ACC112 (cell line): ENCODE measurements around the gene BNIP3.
A peak's percentile ranks its signal among the peaks of the same experiment; 100 is the strongest.

Experiments
- H2AFZ ChIP-seq: fragments of 200-600 bp; sonication (generic); one replicate; pipeline ENCODE4 v1.6.0; 2017; ENCODE audit warnings: antibody characterized with exemption, low read length; ENCODE audit not compliant: unreplicated experiment
- H3K27ac ChIP-seq: fragments of 200-600 bp; sonication (generic); 2 replicates; pipeline ENCODE4 v1.5.1; 2014; ENCODE audit warnings: low read depth, mild to moderate bottlenecking, antibody characterized with exemption, low read length, moderate library complexity
- H3K27me3 ChIP-seq: fragments of 200-600 bp; sonication (generic); 2 replicates; pipeline ENCODE4 v1.6.1; 2014; ENCODE audit warnings: mild to moderate bottlenecking, antibody characterized with exemption, low read length, moderate library complexity, mixed read lengths; ENCODE audit not compliant: insufficient read depth
- H3K36me3 ChIP-seq: fragments of 200-600 bp; sonication (generic); 2 replicates; pipeline ENCODE4 v1.6.1; 2016; ENCODE audit warnings: mild to moderate bottlenecking, antibody characterized with exemption, low read length, moderate library complexity, mixed read lengths; ENCODE audit not compliant: insufficient read depth
- H3K4me1 ChIP-seq: fragments of 200-600 bp; sonication (generic); one replicate; pipeline ENCODE4 v1.6.1; 2016; ENCODE audit warnings: low read length, mixed read lengths; ENCODE audit not compliant: insufficient read depth, unreplicated experiment, control insufficient read depth
- H3K4me3 ChIP-seq: fragments of 200-600 bp; sonication (generic); 2 replicates; pipeline ENCODE4 v1.5.1; 2014; ENCODE audit warnings: mild to moderate bottlenecking, low read depth, low read length
- H3K79me2 ChIP-seq: fragments of 200-600 bp; sonication (generic); one replicate; pipeline ENCODE4 v1.6.0; 2016; ENCODE audit warnings: low read length; ENCODE audit not compliant: control insufficient read depth, unreplicated experiment, insufficient read depth

Gene BNIP3

DNA sequence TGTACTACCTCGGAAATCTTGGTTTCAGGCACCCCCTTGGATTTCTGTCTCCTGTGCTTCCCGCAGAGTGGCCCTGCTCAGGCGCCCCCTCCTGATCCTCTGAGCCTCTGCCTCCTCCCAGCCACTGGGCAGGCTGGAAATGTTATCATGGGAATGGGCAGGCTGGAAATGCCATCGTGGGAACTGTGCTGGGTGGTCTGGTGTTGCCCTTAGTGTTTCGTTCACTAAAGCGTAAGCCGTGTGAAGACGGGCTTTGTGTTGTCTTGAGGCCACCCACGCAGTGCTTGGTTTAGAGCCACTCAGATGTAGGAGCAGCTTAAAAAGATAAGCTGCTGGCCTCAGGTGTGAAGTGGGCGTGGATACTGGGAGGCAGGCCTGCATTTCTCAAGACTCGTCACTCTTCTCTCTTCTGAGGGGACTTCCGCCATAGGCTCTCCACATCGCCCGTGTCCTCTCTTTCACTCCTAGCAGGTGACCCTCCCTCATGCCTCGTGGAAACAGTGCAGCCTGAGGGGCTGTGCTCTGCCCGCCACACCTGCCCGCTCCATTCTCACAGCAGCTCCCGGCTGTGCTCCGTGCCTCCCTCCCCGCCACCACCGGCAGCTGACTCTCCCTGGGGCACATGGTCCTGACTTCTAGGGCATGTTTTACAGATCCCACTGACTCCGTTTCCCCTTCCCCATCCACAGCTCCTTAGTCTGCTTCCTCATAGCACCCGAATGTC, 52.4 kb downstream of the BNIP3 start:
- H3K36me3 ChIP-seq, result peaks cover 11% of the 10 kb centered on the region
- H3K27ac ChIP-seq, result peak overlapping the region; percentile 87
- H3K4me1 ChIP-seq, result peaks cover 34% of the 10 kb centered on the region
- H2AFZ ChIP-seq, result no peak overlapping the region
- H3K79me2 ChIP-seq, result peaks cover 96% of the 10 kb centered on the region
- H3K27me3 ChIP-seq, result no peaks in the 10 kb centered on the region
- H3K4me3 ChIP-seq, result no peak overlapping the region; the same call in 1 of the 2 replicates

DNA sequence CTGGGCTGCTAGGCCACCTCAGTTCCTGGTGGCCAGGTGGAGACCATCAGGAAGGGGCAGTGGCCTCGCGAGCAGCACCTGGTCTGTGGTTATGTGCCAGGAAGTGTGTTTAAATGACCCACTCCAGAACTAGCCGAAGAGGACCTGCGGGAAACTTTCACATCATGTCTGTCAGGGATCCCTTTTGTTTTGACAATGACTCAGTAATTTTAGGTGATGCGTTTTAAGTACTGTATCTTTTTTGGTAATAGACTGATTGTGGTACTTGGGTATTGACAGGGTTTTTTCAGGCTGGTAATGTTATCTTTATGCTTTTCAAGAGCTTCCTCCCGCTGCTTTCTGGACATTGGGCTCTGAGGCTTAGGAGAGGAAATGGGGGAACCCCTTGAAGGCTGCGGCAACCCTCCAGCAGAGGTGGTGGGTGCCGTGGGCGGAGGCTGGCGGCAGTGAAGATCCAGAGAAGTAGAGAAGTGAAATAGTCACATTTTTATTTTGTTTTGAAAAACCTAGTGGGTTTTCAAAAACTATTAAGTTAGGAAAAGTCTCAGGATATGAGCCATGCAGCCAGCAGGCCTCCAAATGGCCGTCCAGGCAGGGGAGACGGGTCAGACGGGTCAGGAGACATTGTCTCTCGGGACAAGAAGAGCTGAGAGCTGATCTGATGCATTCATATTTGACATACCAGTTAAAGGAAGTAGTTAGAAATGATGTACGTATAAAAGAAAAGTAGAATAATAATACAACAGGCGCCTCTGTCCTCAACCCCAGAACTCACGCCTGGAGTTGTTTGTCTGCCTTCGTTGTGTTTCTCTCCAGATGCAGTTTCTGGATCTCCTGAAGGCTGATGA, 53.3 kb downstream of the BNIP3 start:
- peaks cover 97% of the 10 kb centered on the region for H3K79me2 ChIP-seq
- no peaks in the 10 kb centered on the region for H3K27me3 ChIP-seq
- peaks cover 34% of the 10 kb centered on the region for H3K4me1 ChIP-seq
- H3K27ac ChIP-seq, result peak overlapping the region; percentile 87
- H3K4me3 ChIP-seq, result peak overlapping the region; percentile 47
- H2AFZ ChIP-seq, result peak overlapping the region; percentile 2
- peaks cover 11% of the 10 kb centered on the region for H3K36me3 ChIP-seq

DNA sequence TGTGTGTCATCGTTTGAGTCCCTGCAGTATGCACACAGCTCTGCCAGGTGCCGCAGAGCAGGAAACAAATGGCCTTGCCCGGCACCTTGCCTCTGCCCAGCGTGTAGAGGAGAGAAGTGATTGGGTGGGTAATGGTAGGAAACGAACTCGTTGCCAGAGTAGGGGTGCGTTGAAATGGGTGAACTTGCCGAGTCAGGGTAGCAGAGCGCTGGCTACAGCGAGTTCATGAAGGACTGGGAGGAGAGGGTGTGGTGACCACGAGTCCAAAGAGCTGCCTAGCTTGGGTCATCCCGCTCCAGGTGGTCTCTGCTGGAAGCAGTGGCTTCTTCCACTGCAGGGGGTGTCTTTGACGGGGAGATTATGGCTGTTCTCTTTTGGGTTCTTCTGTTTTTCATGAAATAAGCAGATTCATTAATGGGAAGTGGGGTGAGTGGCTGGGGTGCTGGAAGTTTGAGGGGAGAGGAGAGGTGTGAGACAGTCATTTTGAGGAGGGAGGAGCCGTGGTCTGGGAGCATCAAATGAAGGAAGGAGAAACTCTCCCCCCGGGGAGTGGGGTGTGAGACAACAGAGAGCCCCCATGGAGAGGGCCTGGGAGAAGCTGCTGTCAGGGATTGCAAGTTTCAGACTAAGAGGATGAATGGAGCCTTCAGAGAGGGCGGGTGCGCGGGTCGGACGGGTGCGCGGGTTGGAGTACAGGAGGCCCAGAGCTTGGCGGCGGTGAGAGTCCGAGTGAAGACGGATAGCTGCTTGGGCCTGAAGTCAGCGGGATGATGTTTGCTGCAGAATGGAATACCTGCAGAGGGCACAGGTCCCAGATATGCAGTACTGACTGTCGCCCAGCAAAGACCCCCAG, 54.8 kb downstream of the BNIP3 start:
- H3K79me2 ChIP-seq, result peaks cover 95% of the 10 kb centered on the region
- H3K36me3 ChIP-seq, result peaks cover 11% of the 10 kb centered on the region
- peaks cover 38% of the 10 kb centered on the region for H3K4me1 ChIP-seq
- H3K4me3 ChIP-seq, result no peak overlapping the region
- no peak overlapping the region for H3K27ac ChIP-seq
- no peak overlapping the region for H2AFZ ChIP-seq
- H3K27me3 ChIP-seq, result no peaks in the 10 kb centered on the region

DNA sequence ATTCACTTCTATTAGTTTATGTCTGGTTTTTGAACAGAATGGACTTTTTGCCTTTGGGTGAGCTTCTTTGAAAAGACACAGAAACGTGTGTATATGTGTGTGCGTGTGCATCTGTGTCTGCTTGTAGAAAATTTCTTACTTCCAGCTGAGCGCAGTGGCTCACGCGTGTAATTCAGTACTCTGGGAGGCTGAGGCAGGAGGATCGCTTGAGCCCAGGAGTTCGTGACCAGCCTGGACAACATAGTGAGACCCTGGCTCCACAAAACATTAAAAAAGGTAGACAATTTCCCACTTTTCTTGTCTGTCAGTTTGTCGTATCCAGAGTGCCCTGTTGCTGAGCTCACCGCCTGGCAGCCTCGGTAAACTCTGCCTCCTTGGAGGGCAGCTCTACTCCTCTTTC, 55.5 kb downstream of the BNIP3 start:
- Histone ChIP-seq H3K36me3 (peaks cover 11% of the 10 kb centered on the region), H3K27me3 (no peaks in the 10 kb centered on the region), H3K27ac (no peak overlapping the region), H3K4me3 (no peak overlapping the region), H3K79me2 (peaks cover 95% of the 10 kb centered on the region), H2AFZ (no peak overlapping the region), H3K4me1 (peaks cover 38% of the 10 kb centered on the region)

DNA sequence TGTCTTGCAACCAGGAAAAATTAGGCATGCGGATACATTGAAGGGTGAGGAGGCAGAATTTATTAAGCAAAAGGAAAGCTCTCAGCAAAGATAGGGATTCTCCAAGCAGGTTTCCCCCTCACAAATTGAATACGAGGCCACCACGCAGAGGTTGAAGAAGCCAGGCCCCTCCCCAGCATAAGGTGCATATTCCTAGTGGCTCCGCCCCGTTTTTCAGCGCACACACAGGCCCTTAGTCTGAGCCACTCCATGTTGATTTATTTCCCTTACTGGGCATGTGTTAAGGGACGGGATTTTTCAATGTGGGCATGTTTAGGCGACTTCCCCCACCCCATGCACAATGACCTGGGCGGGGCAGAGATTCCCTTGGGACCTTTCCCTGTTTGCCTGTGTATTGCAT, 56.0 kb downstream of the BNIP3 start:
- H3K79me2 ChIP-seq, result peaks cover 95% of the 10 kb centered on the region
- H2AFZ ChIP-seq, result no peak overlapping the region
- no peak overlapping the region for H3K4me3 ChIP-seq
- H3K27ac ChIP-seq, result no peak overlapping the region
- no peaks in the 10 kb centered on the region for H3K27me3 ChIP-seq
- peaks cover 35% of the 10 kb centered on the region for H3K4me1 ChIP-seq
- H3K36me3 ChIP-seq, result peaks cover 11% of the 10 kb centered on the region

DNA sequence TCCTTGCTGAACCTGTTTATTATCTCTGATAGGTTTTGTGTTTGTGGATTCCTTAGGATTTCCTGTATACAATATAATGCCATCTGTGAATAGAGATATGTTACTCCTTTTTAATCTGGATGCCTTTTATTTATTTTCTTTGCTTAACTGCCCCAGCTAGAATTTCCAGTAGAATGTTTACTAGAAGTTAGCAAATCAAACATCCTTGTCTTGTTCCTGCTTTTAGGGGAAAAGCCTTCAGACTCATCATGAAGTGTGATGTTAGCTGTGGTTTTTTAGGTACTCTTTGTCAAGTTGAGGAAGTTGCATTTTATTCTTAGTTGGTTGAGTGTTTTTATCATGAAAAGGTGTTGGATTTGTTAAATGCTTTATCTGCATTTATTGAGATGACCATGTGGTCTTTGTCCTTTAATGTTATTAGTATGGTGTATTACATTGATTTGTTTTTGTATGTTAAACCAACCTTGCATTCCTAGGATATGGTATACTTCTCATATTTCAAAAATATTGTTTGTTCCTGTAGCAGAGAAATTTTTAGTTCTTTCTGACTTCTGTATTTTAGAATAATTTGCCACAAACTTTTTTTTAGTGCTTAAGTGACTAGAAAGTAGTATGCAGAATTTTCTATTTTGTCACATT, 56.6 kb downstream of the BNIP3 start:
- H3K27me3 ChIP-seq, result no peaks in the 10 kb centered on the region
- H3K4me3 ChIP-seq, result no peak overlapping the region
- H2AFZ ChIP-seq, result no peak overlapping the region
- H3K27ac ChIP-seq, result no peak overlapping the region
- peaks cover 11% of the 10 kb centered on the region for H3K36me3 ChIP-seq
- H3K4me1 ChIP-seq, result peaks cover 30% of the 10 kb centered on the region
- peaks cover 93% of the 10 kb centered on the region for H3K79me2 ChIP-seq

DNA sequence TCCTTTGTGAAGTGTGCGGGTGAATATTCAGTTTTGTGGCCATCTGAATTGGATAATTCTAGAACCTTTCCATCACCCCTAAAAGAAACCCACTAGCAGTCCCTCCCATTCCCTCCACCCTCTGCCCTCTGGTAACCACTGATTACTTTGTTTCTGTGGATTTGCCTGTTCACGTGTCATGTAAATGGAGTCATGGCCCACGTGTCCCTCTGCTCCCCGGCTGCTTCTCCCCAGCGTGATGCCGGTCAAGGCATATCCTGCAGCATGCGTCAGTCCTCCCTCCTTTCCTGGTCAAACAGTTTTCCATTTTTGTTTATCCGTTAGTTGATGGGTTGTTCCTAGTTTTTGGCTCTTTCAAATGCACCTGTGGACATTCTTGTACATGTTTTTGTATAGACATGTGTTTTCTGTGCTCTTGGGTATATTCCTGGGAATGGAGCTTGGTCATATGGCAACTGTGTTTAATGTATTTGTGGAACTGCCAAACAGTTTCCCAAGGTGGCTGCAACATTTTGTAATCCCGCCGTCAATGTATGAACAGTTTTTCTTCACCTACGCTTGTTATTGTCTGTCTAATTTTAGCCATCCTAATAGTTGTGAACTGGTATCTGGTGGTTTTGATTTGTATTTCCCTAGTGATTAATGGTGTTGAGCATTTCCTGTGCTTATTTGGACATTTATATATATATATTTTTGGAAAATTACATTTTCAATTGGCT, 58.5 kb downstream of the BNIP3 start:
- H3K27me3 ChIP-seq, result no peaks in the 10 kb centered on the region
- H3K27ac ChIP-seq, result no peak overlapping the region
- peaks cover 80% of the 10 kb centered on the region for H3K79me2 ChIP-seq
- H2AFZ ChIP-seq, result no peak overlapping the region
- peaks cover 11% of the 10 kb centered on the region for H3K4me1 ChIP-seq
- peaks cover 11% of the 10 kb centered on the region for H3K36me3 ChIP-seq
- no peak overlapping the region for H3K4me3 ChIP-seq

DNA sequence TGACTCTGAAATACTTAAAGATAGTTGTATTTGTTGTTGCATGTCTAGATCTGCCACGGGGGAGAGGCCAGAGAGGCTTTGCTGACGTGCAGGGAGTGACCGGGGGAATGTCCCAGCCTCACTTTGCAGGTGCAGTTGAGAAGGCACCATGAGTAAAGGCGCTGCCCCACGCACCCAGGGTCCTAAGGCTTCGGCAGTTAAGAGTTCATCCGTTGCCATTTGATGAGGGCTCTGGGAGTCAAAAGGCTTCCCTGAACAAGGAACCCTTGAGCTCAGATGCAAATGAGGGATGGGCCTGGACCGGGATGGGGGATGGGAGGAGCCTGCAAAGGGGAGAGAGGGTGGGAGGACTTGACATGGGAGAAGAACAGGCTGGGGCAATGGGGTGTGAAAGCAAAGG, 60.5 kb downstream of the BNIP3 start:
- no peak overlapping the region for H3K4me3 ChIP-seq
- H3K36me3 ChIP-seq, result peaks cover 11% of the 10 kb centered on the region
- peaks cover 65% of the 10 kb centered on the region for H3K79me2 ChIP-seq
- peaks cover 4% of the 10 kb centered on the region for H3K4me1 ChIP-seq
- no peaks in the 10 kb centered on the region for H3K27me3 ChIP-seq
- H3K27ac ChIP-seq, result no peak overlapping the region
- no peak overlapping the region for H2AFZ ChIP-seq

DNA sequence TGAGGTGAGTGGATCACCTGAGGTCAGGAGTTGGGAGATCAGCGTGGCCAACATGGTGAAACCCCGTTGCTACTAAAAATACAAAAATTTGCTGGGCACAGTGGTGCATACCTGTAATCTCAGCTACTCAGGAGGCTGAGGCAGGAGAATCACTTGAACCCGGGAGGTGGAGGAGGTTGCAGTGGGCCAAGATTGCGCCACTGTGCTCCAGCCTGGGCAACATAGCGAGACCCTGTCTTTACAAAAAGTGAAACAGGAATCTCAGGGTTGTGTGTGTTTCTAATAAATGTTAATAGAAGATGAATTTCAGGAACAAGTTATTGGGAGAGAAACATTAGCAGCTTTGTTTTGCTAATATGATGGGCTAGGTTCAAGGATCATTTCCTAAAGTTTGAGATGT, 61.0 kb downstream of the BNIP3 start:
- Histone ChIP-seq H3K36me3 (peaks cover 8% of the 10 kb centered on the region), H3K79me2 (peaks cover 65% of the 10 kb centered on the region), H2AFZ (no peak overlapping the region)

More for the DNA sequence above, 61.0 kb downstream of the BNIP3 start:
- H3K4me1 ChIP-seq, result peaks cover 4% of the 10 kb centered on the region
- H3K27me3 ChIP-seq, result no peaks in the 10 kb centered on the region
- no peak overlapping the region for H3K27ac ChIP-seq
- H3K4me3 ChIP-seq, result no peak overlapping the region
